HG03097 (cell line): Measurements from ENCODE around the gene ADGRG1.

ENCODE experiments used
- ATAC-seq: cut with Tn5 transposase; IDR thresholded peaks from one replicate; pipeline ENCODE4 v1.9.1; 2021; ENCODE audit not compliant: unreplicated experiment, low FRiP score

The ADGRG1 gene

GRCh38 chr16:57647136-57647875, 18.9 kb downstream of the ADGRG1 start:
- ATAC-seq, result no peak

DNA sequence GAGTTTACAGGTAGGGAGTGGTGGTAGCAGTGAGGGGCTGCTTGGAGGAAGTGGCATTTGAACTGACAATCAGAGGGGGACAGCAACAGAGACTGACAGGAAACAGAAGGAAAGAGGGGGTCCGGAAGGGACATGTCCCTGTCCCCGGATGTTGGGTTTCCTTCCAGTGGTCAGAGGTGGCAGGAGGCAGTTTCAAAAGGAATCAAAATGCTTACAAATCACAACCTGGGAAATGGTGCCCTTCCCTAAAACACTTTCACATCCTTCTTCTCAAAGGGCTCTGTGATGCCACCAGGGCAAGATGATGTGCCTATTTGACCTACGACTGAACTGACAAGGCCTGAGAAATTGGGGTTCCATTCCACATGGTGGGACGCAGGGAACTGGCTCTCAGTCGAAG, 19.7 kb downstream of the ADGRG1 start:
- ATAC-seq, result no peak

DNA sequence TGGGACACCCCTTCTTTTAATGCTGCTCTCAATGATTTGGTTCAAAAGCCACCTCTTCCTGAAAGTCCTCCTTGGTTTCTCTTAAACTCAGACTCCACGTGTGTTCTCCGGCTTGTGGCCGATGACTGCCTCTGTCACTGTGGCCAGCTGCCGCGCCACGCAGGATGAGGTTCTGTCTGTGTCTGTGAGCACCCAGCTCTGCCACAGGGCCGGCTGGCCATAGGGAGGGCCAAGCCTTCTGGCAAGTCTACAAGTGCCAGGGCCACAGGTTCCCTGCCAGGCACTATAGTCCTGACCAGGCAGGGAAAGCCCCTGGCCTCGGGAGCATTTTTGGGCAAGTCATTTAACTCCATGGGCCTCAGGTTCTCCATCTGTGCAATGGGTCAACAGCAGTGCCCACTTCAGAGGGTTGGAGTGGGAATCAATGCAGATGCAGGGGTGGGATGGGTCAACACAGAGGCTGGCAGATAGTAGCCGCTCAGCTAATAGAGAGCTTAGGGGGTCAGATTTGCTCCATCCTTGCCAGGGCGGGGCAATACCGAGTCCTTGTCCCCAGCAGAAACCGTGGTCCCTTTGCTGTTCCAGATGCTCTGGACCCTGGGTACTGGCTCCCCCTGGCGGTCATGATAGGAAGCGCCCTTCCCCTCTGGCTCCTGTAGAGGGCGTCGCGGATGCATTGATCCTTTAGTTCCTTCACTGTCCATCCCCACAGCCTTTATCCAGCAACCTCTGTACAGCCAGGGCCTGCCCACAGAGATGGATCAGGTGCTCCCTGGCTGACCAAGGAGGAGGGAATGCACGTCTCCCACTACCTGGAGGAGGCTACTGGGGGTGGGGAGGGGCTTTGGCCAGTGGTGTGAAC, 20.4 kb downstream of the ADGRG1 start:
- ATAC-seq, result no peak

- ATAC-seq, result no peak
These were observed 21.0 kb downstream of the ADGRG1 start for GRCh38 chr16:57649443-57649751.

GRCh38 chr16:57649846-57650245, 21.4 kb downstream of the ADGRG1 start:
- no peak for ATAC-seq

DNA sequence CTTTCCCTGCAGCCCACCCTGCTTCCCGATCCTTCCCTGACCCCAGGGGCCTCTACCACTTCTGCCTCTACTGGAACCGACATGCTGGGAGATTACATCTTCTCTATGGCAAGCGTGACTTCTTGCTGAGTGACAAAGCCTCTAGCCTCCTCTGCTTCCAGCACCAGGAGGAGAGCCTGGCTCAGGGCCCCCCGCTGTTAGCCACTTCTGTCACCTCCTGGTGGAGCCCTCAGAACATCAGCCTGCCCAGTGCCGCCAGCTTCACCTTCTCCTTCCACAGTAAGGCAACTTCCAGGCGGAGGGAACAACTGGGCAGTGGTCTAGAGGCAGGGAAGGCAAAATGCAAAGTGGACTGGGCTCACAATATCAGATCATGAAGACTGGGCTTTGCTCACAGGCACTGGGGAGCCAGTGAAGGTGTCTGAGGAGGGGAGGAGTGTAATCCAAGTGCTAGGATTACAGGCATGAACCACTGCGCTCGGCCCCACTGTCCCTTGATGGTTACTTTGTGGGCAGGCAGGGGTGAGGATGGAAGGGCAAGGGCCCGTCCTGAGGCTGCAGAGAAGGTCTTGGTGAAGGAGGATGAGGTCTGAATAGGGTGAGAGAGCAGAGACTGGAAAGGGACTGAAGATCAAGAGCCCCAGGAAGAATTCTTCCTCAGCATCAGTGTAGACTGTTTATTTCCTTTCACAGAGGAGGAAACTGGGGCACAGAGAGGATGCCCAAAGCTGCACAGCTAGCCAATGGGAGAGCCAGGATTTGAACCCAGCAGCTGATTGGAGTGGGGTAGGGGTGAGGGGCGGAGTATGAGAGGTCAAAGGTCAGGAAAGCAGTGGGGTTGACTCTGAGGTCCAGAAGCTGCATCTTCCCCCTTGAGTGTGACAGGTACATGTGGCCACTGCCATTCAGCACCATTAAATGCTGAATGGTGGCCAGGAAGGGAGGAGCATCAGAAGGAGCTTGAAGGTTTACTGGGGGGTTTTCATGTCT, 23.2 kb downstream of the ADGRG1 start:
- ATAC-seq, result no peak

DNA sequence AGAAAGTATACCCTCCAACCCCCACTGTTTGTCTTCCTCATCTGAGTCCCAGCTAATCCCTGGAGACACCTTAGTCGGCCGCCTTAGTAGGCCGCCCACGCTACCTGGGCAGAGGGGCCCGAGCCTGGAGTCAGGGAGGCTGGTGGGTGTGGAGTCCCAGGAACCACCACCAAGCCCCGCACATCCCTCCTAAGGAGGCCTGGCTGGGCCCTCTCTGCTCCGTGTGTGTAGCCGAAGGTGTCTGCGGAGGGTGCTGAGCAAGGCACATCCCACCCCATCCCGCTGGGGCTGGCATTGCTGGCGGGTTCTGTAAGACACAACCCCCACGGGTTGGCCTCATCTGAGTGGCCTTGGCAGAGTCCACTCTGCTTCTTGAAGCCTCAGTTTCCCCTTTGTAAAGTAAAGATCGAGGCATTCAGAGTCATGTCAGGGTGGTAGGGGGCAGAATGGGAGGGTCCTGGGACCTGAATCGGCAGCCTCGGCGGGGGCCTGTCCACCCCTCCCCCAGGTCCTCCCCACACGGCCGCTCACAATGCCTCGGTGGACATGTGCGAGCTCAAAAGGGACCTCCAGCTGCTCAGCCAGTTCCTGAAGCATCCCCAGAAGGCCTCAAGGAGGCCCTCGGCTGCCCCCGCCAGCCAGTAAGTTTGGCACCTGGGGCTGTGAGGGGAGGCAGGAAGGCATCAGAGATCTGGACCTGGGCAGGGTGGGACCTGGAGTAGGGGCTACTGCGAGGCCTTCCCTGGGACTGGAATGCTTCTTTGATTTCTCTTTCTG, 24.5 kb downstream of the ADGRG1 start:
- ATAC-seq, result no peak

- ATAC-seq, result no peak
These were observed 25.5 kb downstream of the ADGRG1 start for GRCh38 chr16:57653936-57654335.

DNA sequence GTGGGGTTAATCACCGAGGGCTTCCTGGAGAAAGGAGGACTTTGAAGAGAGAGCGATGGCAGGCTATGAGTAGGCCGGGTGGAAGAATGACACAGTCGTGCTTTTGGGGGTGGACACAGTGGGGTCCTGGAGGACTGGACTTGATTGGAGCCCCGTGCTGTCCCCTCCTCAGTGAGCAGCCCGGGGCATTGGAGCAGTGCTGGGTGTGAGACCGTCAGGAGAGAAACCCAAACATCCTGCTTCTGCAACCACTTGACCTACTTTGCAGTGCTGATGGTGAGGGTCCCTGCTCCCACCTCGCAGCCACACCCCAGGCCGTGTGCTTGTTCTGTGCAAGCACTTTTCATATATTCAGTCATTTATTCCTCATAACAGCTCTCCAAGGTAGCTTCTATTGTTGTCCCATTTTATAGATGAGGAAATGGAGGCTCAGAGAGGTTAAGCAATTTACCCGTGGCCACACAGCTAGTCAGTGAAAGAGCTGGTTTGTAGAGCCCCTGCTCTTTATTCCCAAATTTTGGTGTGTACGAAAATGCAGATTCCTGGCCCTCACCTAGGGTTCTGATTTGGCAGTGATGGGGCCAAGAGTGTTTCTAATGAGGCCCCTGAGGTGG, 28.0 kb downstream of the ADGRG1 start:
- no peak for ATAC-seq

DNA sequence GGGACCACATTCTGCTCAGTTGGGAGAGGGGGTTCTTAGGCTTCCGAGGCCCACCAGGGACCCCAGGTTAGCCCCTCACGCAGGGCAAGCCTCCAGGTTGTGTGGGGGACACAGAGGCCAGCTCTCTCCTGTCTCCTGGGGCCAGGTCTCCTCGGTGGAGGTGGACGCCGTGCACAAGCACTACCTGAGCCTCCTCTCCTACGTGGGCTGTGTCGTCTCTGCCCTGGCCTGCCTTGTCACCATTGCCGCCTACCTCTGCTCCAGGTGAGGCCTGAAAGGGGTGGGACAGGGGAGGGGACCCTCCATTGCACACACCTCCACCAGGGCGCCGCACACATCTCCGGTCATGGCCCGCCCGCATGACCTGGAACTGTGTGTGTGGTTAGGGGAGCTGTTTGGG, 28.8 kb downstream of the ADGRG1 start:
- no peak for ATAC-seq

GRCh38 chr16:57658130-57658877, 29.9 kb downstream of the ADGRG1 start:
- ATAC-seq, result no peak

DNA sequence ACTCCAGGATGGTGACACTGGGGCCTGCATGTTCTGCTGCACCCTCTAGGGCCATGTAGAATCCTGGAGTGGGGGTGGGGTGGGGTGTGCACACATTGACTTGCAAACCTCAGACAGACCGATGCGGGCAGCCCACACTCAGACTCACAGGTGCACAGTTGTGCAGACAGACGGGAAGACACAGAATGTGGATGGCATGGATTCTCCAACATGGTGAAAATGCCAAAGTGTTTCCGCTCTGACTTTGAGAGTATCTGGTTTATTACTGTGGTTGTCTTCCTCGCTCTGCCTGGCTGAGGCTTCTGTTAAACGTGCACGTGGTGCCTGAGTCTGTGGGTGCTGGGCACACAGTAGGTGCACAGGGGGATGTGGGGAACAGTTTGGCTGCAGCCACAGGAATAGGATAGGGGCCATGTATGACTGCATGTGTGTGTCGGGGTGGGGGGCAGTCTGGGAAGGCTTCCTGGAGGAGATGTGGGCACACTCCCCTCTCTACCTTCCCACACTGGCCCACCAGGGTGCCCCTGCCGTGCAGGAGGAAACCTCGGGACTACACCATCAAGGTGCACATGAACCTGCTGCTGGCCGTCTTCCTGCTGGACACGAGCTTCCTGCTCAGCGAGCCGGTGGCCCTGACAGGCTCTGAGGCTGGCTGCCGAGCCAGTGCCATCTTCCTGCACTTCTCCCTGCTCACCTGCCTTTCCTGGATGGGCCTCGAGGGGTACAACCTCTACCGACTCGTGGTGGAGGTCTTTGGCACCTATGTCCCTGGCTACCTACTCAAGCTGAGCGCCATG, 30.6 kb downstream of the ADGRG1 start:
- ATAC-seq, result no peak

DNA sequence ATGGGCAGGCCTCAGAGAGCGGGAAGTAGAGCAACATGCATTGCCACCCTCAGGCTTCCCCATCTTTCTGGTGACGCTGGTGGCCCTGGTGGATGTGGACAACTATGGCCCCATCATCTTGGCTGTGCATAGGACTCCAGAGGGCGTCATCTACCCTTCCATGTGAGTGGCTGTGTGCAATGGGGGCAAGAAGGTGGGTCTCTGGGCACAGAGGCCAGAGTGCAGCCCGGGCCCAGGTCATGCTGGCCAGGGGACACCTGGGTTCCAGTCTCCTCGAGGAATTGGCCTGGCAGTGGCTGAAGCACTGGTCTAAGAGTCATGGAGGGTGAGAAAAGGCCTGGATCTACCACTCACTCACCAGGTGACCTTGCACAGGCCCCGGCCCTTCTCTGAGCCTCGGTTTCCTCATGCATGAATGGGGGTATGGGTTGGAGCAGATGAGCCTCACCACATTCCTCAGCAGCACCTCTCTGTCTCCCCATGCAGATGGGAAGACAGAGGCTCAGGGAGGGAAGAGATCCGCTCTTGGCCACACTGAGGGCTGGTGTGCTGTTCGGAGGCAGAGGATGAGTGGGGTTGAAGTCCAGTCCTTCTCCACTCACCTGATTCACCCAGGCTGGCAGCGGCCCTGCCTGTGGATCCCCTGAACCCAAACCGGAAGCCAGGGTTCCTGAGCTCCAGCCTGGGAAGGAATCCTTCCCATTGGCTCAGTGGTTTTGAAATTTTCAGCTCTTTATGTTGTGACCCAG, 32.5 kb downstream of the ADGRG1 start:
- no peak for ATAC-seq

DNA sequence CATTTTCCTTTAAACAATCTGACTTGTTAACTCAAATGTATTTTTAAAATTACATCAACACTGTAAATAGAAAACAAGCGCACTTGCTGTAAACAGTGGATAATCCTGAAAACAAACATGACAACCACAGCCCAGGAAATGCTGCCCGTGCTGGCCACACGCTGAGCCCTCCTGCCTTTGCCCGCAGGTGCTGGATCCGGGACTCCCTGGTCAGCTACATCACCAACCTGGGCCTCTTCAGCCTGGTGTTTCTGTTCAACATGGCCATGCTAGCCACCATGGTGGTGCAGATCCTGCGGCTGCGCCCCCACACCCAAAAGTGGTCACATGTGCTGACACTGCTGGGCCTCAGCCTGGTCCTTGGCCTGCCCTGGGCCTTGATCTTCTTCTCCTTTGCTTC, 33.1 kb downstream of the ADGRG1 start:
- ATAC-seq, result no peak

DNA sequence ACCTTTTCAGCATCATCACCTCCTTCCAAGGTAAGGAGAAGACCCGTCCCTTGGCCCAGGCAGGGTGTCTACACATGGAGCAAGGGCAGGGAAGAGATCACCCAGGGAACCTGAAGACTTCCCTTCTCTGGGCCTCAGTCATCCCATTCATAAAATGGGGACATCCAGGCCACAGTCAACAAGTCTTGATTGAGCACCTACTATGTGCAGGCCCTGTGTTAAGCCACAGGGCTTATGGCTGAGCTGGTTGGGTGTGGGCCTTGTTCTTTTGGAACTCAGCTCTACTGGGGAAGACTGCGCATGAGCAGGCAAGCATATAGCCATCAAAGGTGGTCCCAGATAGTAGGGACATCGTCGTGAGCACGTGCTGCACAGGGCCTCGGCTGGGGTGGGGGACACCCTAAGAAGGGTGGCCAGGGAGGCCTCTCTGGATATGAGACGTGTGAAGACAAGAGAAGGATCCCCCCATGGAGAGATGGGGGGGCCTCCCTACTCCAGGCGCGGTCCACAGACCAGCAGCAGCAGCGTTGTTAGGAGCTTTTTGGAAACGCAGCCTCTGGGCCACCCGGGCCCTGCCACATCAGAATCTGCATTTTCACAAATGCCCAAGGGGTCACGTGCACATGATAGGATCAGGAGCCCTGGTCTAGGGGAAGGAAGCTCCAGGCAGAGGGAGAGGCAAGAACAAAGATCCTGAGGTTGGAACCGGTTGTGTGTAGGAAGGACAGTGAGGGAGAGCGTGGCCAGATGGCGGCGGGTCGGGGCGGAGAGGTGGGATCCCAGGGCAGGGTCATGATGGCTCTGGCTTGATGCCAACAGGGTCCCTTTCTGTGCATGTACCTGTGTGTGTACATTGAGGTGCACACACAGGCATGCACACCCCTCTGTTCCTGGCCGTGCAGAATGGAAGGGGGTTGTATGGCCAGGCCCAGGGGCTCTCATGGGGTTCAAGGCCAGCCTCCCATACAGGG, 33.8 kb downstream of the ADGRG1 start:
- ATAC-seq, result no peak

- ATAC-seq, result no peak
These were observed 35.0 kb downstream of the ADGRG1 start for GRCh38 chr16:57663436-57663835.
